ENCODE results near the gene MSI2.
A peak's percentile ranks its signal among the peaks of the same experiment; 100 is the strongest.

The MSI2 gene

DNA sequence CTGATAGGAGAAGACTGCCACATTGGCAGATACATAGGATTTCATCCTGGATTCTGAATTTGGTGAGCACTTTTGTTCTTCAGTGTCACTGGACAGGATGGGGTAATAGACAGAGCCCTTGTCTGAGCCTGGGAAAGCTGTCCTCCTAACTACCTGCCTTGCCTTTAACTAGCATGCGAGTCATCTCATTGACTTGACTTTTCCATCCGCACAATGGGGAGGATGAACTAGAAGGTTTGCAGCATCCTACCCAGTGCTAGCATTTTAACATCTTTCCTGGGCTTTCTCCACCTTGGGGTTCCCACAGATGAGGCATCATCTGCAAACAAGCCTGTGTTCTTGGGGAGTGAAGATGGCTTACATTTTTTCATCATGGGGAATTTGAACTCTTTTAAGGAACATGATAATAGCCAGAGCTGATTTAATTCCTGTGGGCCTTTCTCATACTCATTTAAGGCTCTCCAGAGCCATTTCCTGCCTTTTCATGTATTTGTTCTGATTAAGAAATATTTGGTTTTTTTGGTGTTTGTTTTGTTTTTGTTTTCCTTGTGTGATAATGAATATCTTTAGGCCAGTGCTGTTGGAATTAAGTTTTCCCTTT, 139.5 kb downstream of the MSI2 start:
- no peak for DNase-seq (ENCODE audit: low spot score)

DNA sequence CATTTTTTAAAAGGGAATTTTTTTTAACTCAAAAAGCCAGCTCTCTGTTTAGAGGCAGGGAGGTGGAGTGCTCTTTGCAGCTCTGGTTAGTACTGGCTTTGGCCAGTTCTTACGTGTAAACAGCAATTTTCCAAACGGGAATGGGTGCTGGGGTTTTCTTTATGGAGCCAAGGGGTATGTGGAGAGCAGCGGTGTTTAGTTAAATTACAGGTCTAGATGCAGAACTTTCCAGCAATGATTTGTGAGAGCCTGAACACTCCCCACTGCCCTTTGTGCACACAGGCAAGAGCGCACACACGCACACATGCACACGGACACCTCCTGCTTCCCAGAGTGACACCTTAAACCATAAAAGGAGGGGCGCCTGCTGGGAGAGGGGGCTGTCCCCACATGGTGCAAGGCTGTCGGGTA, 140.2 kb downstream of the MSI2 start:
- DNase-seq (ENCODE audit: low spot score): no peak

DNA sequence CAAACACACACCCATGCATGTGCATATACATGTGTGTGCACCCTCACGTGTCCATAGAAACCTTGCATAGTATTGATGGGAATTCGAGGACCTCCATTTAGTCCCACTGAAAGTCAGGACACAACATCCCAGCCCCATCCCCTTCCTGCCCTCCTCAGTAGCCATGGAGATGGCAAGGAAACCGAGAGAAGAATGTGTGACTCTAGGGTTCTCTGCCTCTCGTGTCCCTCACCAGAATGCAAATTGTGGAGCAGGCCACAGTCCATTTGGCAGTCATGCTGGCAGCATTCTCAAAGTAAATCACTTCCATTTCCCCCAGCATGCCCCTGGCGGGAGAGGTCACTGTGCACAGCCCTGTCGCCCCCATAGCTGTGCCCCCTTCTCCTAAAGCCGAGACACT, 141.1 kb downstream of the MSI2 start:
- no peak for DNase-seq (ENCODE audit: low spot score)

DNA sequence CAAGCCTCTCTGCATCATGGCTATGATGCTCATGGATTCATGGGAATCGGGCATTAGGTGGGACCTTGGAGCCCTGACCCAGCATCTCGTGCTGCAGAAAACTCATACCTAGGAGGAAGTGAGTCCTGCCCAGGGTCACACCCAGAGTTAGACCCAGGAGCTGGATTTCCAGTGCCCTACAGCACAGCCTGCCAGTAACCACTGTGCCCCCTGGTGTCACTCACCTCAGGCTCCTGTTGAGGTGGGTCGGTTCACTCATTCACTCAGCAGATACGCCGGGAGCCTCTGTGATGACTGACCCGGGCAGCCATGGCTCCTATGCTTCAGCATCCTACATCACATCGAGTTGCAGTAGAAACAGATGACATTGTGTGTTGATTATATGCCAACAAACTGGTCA, 143.4 kb downstream of the MSI2 start:
- DNase-seq (ENCODE audit: low spot score): no peak

DNA sequence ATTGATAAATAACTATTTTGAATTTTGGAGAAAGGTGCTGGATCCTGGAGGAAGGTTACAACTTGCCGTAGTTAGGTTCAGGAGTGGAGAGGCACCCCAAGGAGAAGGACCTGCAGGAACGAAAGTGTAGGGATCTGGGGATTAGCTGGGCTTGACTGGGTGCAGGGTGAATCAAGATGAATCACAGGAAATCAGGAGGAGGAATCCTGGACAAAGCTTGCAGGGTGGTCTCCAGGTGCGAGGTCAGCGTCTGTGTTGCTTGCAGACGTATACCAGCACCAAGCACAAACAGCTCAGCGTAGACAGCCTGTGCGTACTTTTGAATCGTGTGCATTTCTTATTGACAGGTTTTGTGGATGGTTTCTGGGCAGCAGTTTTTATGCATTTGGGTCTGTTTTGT, 144.3 kb downstream of the MSI2 start:
- DNase-seq (ENCODE audit: low spot score): no peak

DNA sequence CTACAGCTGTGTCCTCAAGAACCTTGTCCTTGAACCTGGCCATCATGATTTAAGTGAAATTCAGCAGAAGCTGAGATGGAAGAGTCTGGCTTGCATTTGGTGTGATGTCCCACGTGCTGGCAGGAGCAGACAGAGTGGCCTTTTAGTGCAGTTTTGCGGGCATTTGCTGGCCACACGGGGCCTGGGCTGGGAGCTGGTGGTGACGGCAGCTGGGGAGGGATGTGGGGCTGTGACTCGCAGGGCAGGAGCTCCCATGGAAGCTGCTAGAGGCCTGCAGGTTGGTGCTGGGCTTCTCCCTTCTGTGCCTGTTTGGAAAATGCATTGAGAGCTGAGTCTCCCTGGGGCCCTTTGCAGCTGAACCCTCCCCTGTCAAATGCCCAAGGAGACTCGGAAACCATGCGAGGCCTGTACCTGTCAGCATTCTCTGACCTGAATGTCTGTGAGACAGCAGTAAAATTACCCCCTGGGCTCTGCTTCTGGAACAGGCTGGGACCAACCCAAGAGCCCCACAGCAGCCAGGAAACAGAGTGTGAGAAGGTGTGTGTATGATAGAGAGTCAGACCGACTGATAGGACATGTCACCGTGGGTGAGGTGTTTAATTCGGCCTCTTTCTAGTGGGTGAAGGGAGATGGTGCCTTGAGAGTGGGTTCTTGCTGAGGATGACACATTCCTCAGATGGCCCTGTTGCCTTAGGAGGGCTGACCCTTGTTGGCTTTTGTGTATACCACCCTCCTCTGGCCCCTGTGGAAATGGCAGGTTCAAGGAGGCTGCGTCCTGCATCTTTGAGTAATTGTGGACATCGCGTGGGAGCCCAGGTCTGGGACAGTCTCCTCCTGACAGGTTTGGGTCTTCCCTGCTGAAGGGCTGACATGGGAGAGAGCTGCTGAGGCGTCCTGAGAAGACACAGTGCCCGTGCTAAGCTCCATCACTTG, 145.5 kb downstream of the MSI2 start:
- no peak for DNase-seq (ENCODE audit: low spot score)

DNA sequence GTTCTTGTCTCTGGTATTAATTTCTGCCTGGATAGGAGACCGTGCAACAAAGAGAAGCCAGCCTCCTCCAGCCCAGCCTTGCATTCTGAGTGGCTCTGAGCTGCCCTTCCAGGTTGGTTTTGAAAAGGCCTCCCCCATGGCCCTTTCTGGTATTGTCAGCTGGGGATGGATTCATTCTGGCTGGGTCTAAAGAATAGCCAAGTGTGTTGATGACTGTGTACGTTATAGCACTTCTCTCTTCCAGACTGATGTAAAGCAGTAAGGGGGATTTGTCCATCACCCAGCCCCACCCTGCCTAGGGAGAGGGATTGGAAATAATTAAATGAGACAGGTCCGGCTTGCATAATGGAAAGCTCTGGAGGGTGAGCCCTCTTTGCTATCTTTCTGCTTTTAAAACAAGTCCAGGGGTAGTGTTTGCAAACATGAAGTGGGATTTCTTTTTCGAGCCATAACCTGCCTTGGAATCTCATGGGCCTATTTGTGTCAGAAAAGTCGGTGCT, 146.4 kb downstream of the MSI2 start:
- DNase-seq (ENCODE audit: low spot score): no peak

DNA sequence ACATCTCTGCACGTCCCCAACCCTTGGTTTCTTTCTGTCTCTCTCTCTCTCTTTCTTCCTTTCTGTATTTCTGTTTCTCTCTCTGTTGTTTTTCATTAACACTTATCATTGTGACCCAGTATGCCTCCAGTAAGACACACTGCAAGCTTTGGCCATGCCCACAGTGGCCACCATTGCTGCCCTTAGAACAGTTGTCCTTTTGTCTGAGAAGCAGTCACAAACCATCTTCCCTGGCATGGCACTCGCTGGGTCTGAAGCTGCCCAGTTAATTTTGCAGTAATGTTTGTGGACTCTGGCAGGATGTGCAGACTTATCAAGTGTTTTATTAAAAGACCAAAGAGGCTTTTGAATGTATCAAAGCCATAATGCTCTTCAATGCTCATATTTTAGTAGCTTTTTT, 146.9 kb downstream of the MSI2 start:
- no peak for DNase-seq (ENCODE audit: low spot score)

DNA sequence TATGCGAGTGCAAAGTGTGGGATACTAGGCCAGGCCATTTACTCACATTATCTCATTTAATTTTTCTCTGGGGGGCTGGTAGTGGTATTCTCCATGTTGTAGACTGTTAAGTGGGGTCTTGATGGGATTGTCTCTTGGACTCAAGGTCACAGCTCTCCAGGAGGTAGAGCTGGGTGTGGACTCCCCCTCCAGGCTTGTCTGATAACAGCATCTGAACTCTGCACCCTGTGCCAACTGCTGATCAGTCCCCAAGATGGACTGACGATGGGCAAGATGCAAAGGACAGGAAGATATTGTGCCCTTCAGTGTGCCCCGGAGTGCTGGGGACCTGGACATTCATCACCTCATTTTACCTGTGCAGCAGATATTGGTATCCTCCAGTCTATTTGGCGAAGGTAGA, 147.8 kb downstream of the MSI2 start:
- peak; percentile 31 for DNase-seq (ENCODE audit: low spot score)

DNA sequence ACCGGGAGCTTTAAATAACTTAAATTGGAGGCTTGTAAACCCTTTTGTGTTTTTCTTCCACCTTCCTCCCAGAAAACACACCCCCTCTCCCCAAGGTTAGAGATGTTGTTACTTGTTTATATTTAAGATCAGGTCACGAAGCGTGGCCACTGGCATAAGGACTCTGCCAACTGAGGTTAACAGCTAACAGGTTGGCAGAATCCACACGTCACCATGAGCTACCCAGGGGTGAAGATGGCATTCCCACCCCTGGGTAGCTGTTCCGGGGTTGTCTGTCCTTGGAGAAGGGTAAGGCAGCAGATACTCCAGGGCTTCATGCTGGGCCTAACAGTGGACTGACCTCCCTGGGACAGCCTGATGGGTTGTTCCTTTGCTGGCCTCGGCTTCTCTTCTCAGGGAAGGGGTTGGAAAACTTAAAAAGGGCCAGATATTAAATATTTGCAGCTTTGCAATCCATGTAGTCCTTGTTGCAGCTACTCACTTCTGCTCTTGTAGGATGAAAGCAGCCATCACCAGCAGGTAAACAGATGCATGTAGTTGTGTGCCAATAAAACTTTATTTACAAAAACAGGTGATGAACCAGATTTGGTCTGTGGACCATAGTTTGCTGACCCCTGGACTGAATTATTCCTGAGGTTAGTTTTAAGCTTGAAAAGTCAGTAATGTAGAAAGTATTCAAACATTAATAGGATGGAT, 148.6 kb downstream of the MSI2 start:
- DNase-seq (ENCODE audit: low spot score): no peak

DNA sequence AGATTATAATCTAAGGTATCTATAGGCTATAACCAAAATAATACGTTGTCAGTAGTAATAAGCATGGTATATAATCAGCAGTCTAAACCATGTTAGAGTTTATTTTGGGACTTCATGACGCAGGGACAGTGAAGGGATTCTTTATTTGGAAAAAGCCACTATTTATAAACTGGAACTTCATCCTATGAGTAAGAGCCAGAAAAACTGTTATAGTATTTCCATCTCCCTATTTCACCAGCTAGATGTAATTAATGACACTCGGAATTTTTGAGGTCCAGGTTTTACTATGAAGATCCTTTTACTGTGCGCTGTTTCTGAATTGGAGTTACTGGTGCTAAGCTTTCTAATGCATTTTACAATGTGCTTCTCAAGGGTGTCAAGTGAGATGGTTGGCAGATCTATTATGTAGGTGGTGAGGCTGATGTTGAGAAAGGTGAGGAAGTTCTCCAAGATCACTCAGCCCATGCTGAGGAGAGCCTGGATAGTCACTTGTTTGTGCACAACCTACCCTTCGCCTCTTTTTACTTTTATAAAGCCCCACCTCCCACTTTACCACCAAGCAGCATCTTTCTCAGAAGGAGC, 149.3 kb downstream of the MSI2 start:
- DNase-seq (ENCODE audit: low spot score): no peak

DNA sequence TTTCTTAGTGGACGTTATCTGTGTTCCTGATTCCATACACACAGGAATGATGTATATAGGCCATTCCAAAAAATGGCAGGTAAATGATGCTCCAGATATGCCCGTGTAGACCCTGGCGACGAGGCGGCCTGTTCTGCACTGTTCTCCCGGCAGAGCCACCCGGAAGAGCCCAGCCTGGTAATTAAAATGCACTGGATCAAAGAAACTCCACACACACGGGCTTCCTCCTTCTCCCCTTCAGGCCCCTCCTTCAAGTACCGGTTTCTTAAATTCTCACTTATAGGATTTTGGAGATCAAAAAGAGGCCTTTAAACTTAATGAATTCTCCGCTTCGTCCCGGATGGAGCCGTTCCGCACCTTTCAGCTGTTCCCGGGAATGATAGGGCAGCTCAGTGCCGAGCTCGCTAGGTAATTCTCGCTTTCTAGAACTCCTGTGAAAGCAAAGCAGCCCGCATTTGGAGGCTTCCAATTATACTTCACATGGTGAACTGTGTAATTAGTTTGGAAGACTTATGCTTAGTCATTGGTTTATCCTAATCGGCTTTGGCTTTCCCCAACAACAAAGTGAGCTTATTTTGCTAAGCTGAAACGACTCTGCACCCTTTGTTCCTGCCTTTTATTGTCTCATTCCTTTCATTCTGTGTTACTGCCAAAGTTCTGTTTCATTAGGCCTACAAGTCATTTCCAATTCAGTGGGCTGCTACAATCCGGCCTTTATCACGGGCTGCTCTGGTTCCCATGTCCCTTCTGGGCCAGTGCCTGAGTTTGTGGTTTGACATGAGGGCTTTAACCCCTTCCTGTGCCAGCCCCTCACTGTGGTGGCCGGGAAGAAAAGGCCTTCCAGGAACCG, 150.0 kb downstream of the MSI2 start:
- DNase-seq (ENCODE audit: low spot score): peak; percentile 35

DNA sequence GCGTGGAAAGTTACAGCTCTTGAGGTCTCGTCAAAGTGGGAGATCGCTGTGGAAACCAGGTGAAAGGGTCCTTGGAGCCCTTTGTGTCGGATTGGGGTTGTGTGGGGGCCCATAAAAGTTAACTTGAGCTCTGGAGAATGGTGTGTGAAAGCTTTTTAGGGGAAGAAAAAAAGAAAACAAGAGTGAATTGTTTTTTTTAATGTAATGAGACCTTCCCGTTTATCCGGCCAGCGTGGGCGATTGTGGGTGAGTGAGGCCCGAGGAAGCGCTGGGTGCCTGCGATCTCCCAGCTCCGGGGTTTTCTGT, 150.6 kb downstream of the MSI2 start:
- DNase-seq (ENCODE audit: low spot score): no peak

DNA sequence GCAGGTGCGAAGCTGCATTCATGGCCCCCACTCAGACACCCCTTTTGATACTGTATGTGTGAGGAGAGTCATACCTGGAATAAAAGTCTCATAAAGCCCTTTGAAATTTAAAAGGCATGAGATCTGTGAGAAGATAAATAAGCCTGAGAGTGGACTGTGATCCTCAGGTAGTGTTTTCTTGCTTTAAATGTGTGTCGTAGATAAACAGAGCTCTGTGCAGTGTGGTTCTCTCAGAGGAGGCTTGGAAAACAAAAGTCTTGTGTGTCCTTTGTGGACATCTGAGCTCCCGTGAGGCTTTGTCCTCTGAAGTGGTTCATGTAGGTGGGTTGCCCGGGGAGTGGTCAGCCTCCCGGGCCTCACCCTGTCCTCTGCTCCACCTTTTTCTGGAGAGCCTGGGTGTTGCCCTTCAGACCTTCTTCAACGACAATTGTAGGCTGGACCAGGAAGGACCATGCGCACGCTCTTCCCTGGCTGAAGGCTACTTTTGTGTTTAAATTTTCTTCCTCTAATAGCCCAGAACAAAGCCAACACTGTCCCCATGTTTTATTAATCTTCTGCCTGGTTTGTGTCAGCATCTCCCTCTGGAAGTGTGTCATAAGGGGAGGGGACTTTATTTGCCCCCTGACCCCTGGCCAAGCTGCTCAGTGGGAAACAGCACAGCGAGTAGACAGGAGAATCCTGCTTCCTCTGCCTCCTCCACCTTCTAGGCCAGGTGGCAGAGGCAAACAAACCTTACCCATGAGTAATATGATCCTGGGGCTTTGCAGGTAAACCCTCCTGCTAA, 151.2 kb downstream of the MSI2 start:
- DNase-seq (ENCODE audit: low spot score): peak; percentile 50

DNA sequence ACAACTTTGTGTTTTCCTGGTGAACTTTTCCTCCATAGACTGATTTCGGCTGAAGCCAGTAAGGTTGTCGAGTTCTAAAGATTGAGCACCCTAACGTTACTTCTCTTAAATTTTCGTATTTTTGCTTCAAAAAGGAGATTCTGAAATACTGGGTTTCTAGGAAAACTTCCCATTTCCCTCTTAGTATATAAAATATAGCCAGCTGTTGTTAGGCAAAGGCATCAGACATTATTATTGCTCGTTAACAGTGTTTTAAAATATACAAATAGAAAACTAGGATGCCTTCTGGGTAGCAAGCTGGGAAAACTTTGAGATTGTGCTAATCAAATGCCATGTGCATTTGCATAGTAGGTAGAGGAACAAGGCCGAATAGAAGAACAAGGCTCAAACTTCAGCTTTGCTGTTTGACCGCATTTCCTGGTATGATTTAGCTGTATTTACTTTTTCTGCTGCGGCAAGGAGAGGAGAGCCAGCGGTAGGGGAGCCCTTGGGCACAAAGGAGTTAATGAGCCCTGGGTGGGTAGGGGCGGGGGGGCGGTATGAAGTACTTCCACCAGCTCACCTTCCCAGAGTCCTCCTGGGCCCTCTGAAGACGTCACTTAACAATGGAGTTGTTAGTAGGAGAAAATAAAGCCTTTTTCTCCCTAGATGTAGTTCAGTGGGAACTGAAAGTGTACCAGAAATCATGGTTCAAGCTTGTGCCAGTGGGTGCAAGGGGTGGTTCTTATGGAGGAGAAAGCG, 151.9 kb downstream of the MSI2 start:
- DNase-seq (ENCODE audit: low spot score): no peak

DNA sequence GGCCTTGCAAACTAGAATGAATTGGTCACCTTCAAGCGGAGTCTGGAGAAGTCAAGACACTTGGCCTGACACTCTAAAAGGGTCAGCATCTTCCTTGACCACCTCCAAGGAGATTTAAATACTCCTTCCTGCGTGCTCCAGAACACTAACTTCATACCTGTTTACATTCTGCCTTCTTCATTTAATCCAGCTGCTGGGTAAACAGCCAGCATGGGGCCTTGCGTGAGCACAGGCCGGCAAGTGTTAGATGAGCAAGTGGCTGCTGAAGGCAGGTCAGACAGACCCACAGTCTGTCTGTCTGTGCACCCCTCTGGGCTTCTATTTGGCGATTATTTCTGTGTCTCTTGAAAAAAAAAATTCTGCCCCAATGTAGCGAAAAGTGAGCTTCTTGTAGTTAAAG, 153.8 kb downstream of the MSI2 start:
- no peak for DNase-seq (ENCODE audit: low spot score)

DNA sequence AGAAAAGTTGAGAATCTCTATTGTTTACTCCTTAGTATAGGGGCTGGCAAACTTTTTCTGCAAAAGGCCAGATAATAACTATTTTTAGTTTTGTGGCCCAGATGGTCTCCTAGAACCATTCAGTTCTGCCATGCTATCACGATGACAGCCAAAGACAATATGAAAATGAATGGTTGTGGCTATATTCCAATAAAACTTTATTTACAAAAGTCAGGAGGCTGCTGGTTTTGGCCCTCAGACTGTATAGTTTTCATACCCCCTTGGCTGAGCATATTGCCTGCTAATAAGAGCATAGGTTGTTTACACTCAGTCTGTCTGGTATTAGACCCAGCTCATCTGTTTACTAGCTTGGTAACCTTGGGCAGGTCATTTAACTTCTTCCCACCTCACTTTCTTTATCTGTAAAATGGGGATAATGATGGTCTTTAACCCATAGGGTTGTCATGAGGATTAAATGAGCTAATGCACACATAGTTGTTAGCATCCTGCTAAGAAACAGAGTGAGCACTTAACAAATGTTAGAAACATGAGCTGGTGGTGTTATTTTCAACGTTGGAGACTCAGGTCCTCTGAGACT, 156.3 kb downstream of the MSI2 start:
- no peak for DNase-seq (ENCODE audit: low spot score)

DNA sequence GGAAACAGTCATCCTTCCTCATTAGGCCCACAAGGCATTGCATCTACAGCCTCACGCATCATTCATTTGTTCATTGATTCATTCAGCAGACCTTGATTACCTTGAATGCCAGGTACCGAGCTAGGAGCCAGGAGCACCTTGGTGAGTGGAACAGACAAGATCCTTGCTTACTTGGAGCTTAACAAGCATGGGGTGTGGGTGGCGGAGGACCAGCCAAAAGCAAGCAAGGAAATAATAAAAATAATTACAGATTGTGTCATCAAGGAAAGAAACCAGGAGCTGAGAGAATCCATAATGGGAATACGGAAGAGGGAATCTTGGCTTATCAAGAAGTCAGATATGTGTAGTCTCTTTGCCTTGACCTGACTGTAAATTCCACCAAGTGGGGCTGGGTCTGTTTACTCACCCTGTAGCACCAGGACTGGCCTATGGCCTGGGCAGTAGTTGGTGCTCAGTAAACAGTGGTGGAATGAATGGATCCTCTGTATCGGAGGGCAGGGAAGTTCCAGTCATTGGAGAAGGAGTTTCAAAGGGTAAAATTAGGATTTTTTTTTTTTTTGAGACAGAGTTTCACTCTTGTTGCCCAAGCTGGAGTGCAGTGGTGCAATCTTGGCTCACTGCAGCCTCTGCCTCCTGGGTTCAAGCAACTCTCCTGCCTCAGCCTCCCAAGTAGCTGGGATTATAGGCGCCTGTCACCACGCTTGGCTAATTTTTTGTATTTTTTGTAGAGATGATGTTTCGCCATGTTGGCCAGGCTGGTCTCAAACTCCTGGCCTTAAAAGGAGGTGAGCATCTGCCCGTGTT, 157.7 kb downstream of the MSI2 start:
- DNase-seq (ENCODE audit: low spot score): peak; percentile 86

DNA sequence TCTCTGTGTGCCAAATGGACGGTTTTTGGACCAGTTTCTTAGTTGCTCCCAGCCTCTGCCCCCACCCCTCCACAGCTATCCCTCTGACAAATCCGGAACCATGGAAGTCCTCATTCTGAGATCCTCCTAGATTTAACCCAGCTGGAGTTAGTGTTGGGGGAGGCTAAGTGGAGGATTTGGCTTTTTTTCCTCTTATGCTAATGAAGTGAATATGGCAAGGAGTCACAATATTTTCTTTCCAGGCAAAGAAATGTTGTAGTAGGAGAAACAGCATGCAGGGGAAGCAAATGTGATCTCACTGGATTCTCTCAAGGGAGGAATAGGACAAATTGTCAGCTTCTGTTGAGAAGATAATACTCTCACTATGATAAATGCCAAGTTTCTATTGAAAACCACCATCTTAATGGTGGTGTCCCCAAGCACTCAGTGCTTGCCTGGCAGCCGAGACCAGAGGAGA, 159.5 kb downstream of the MSI2 start:
- DNase-seq (ENCODE audit: low spot score): no peak
